Heart right ventricle (tissue), 16 donors: ENCODE results near the gene PHC2. TPM values are rescaled to one million over a fixed set of nuclear protein-coding genes. Genes with fewer than 3 reads are reported as not detected.
A peak's percentile ranks its signal among the peaks of the same experiment; 100 is the strongest.

Experiments used
- ATAC-seq, 8 donors: fragments of 200-7000 bp; cut with Tn5 transposase; one replicate each; pipeline ENCODE4 v1.9.1; 2020; ENCODE audit warnings: mild to moderate bottlenecking in 8 of 8, moderate library complexity in 8 of 8, moderate number of reproducible peaks in 1 of 8
- DNase-seq, 2 donors: peaks; one replicate each; pipeline ENCODE4 v3.0.0-alpha.2; 2020
- H3K27ac ChIP-seq, 10 donors: fragments of 200-600 bp; sonication (generic) in 2 of 10; one replicate each; pipeline versions ENCODE4 v1.5.0 to v1.8.0; 2020 to 2022; ENCODE audit warnings: mild to moderate bottlenecking in 3 of 10
- H3K27me3 ChIP-seq, 7 donors: fragments of 200-600 bp; one replicate each; pipeline ENCODE4 v1.8.0; 2021 to 2022; ENCODE audit warnings: mild to moderate bottlenecking in 2 of 7
- H3K36me3 ChIP-seq, 9 donors: fragments of 200-600 bp; sonication (generic) in 1 of 9; one replicate each; pipeline versions ENCODE4 v1.5.0 to v1.8.0; 2020 to 2022; ENCODE audit warnings: mild to moderate bottlenecking in 2 of 9
- H3K4me1 ChIP-seq, 9 donors: fragments of 200-600 bp; sonication (generic) in 1 of 9; one replicate each; pipeline versions ENCODE4 v1.5.0 to v1.8.0; 2020 to 2022; ENCODE audit warnings: mild to moderate bottlenecking in 4 of 9
- H3K4me3 ChIP-seq, 10 donors: fragments of 200-600 bp; sonication (generic) in 2 of 10; one replicate each; pipeline versions ENCODE4 v1.5.0 to v1.8.0; 2020 to 2022; ENCODE audit warnings: mild to moderate bottlenecking in 7 of 10, moderate library complexity in 2 of 10
- H3K9me3 ChIP-seq, 11 donors: fragments of 200-600 bp in 10 of 11; sonication (generic) in 2 of 11; one replicate each; pipeline versions ENCODE4 v1.5.0 to v1.8.0; 2013 to 2022; ENCODE audit warnings: mild to moderate bottlenecking in 2 of 11, control low read depth in 1 of 11, moderate library complexity in 1 of 11
- WGBS, 2 donors: extraction: QIAGEN DNeasy Blood & Tissue Kit; methylation state at CpG; one replicate each; pipeline ENCODE4 v1.1.7; 2013; ENCODE audit warnings: inconsistent platforms in 1 of 2; 5-methylcytosine and 5-hydroxymethylcytosine counted together
- intact Hi-C, 10 donors: fragments of 100-400 bp; cut with DNase I; formaldehyde crosslinking; loops; one replicate each; pipeline versions ENCODE4 v1.11.1 to v1.14.2; 2022
- long read RNA-seq, 3 donors: library from polyadenylated mRNA; unstranded; transcript quantifications; one replicate each; pipeline ENCODE4 v2.0.0, GENCODE V29; 2020 to 2021
- polyA plus RNA-seq, 2 donors: library from polyadenylated mRNA; stranded (reverse); fragments of 200-250 nt; gene quantifications; one replicate each; pipeline ENCODE4 v1.2.3, GENCODE V29; 2013
- total RNA-seq, 10 donors: library from RNA; stranded (reverse); fragmentation: NEBNext Ultra II Directional in 3 of 10; extraction: Animal tissue kit (Norgen Biotek cat#: 25700) in 3 of 10; gene quantifications; one replicate each; pipeline versions ENCODE4 v1.2.1 to v1.2.4, GENCODE V29; 2021 to 2023
- TF ChIP-seq, protein P1 (sequence below), 9 donors: fragments of 200-600 bp; sonication (generic) in 2 of 9; IDR thresholded peaks; one replicate each; pipeline versions ENCODE4 v1.5.0 to v1.8.0; 2021 to 2022; ENCODE audit warnings: antibody characterized with exemption in 9 of 9, mild to moderate bottlenecking in 5 of 9, moderate library complexity in 1 of 9
- donor health status: Arrhythmogenic right ventricular cardiomyopathy.
- donor health status: ischemic (EF 13 %, LVEDD 7.1; RV severe dilation, severe dysfunction).
- donor health status: healthy with polysubstance abuse.
- donor health status: DM: no; HTN: yes; CAD: no.
- donor health status: DM: no; HTN: no; CAD: no.
- donor health status: ischemic (EF 25% LVEDD 6.9; RV normal size, moderate dysfunction).
- donor health status: ischemic (EF 25% LVEDD 5.7; RV mildly dilated, moderate dysfunction).
- donor health status: healthy.
- donor health status: DM: yes; HTN: yes; CAD: no.
- donor health status: Ischemic cardiomyopathy.
- donor health status: ischemic (EF 35%, LVEDD 5.7; RV mildly dilated, moderate dysfunction).
- donor health status: nonischemic (EF 11% LVEDD 7.7; RV severe dilation, severe dysfunction).
- donor health status: DM: yes; HTN: yes; CAD: no.
- donor health status: PGD.
- donor health status: ischemic (EF 29% LVEDD 5.4; RV normal size, mild dysfunction).
- donor health status: nonischemic (EF 23%, LVEDD 6.1; RV moderate dilation, normal function).

The PHC2 gene, protein sequence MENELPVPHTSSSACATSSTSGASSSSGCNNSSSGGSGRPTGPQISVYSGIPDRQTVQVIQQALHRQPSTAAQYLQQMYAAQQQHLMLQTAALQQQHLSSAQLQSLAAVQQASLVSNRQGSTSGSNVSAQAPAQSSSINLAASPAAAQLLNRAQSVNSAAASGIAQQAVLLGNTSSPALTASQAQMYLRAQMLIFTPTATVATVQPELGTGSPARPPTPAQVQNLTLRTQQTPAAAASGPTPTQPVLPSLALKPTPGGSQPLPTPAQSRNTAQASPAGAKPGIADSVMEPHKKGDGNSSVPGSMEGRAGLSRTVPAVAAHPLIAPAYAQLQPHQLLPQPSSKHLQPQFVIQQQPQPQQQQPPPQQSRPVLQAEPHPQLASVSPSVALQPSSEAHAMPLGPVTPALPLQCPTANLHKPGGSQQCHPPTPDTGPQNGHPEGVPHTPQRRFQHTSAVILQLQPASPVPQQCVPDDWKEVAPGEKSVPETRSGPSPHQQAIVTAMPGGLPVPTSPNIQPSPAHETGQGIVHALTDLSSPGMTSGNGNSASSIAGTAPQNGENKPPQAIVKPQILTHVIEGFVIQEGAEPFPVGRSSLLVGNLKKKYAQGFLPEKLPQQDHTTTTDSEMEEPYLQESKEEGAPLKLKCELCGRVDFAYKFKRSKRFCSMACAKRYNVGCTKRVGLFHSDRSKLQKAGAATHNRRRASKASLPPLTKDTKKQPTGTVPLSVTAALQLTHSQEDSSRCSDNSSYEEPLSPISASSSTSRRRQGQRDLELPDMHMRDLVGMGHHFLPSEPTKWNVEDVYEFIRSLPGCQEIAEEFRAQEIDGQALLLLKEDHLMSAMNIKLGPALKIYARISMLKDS
- total RNA-seq, result 100 to 1,000 TPM in 5 of 10 donors, 10 to 100 TPM in 5; 96.7 to 136 (median 102) TPM
- polyA plus RNA-seq, result 10 to 100 TPM; 81.2 to 95.4 TPM
- long read RNA-seq, donor 1, transcript PHC2-202 (7 exons, 2,550 nt), result major isoform, 28 of 110 reads
- long read RNA-seq, donor 1, partial matches to known transcripts, result 11 of 110 reads
- long read RNA-seq, donor 1, other reads (novel, unspliced or antisense), result 71 of 110 reads
- long read RNA-seq, donor 2, transcript PHC2-202 (7 exons, 2,550 nt), result major isoform, 30 of 111 reads
- long read RNA-seq, donor 2, partial matches to known transcripts, result 10 of 111 reads
- long read RNA-seq, donor 2, other reads (novel, unspliced or antisense), result 71 of 111 reads
- long read RNA-seq, donor 3, partial matches to known transcripts, result 40 of 56 reads
- long read RNA-seq, donor 3, other reads (novel, unspliced or antisense), result 13 of 56 reads

DNA sequence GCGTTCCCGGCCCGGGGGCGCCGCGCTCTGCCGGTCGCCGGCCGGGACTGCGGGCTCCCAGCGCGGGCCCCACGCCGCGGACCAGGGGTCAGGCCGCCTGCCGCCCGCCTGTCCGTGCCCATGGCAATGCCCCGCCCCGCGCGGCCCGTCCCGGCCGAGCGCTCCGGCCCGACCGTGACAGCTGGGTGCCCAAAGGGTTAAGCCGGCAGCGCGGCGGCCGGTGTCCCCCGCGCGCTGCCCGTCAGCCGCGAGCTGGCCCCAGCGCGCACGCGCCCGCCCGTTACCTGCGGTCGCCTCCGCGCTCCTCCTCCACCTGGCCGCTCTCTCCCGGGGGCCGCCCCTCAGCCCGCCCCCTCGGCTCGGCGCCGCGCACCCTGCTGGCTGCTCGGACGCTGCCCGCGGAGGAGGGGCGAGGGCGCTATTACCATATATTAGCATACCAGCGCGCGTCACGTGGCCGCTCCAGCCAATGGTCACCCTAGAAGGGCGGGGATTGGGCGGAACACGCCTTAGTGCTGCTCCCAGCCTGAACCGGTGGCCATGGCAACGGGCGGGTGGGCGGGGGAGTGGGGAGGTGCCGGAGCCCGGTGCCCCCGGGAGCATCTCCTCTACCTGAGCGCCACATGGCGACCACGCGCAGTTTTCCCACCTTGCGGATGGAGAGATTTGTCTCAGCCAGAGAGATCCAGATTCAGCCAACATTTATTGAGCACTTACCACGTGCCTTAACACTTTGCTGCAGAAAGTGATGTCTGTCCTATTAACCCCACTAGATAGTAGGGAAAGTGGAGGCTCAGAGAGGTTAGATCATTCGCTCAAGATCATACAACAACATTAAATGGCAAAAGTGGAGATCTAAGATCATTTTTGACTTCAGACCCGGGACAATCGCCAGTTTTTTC lies at the start of gene PHC2:
Gene PHC2 (minus strand): TSS at position 404 of the 902 bp plus-strand sequence. CDS start 55,556 bp downstream, outside the sequence.
- peak within 1 kb of the TSS; percentile 69 to 95 (median 76) for H3K4me3 ChIP-seq
- H3K36me3 ChIP-seq, result no peaks in the 10 kb centered on the region
- intact Hi-C loops, result loop anchor here in 4 of 10 donors (1.0 to 10.0 kb wide), 4 partner anchors 46 to 336 kb away; no protein-coding TSS in a partner anchor
- peak within 1 kb of the TSS; percentile 62 to 89 (median 86) for H3K27ac ChIP-seq
- TF ChIP-seq, protein P1, sequence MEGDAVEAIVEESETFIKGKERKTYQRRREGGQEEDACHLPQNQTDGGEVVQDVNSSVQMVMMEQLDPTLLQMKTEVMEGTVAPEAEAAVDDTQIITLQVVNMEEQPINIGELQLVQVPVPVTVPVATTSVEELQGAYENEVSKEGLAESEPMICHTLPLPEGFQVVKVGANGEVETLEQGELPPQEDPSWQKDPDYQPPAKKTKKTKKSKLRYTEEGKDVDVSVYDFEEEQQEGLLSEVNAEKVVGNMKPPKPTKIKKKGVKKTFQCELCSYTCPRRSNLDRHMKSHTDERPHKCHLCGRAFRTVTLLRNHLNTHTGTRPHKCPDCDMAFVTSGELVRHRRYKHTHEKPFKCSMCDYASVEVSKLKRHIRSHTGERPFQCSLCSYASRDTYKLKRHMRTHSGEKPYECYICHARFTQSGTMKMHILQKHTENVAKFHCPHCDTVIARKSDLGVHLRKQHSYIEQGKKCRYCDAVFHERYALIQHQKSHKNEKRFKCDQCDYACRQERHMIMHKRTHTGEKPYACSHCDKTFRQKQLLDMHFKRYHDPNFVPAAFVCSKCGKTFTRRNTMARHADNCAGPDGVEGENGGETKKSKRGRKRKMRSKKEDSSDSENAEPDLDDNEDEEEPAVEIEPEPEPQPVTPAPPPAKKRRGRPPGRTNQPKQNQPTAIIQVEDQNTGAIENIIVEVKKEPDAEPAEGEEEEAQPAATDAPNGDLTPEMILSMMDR (IDR thresholded peaks at IDR 0.05), result peak in 8 of 9 donors; percentile 32 to 66 (median 42)
- DNase-seq (peak; percentile 97 to 98), ATAC-seq (peak; percentile 96 to 98 (median 97))
- no peaks in the 10 kb centered on the region for H3K9me3 ChIP-seq
- H3K4me1 ChIP-seq, result peaks cover 0 to 79% (median 50%) of the 10 kb centered on the region in 9 donors
- no peaks in the 10 kb centered on the region for H3K27me3 ChIP-seq
- WGBS, 2 donors, result 2% methylated on average over 71 to 91 of the region's 91 CpGs

DNA sequence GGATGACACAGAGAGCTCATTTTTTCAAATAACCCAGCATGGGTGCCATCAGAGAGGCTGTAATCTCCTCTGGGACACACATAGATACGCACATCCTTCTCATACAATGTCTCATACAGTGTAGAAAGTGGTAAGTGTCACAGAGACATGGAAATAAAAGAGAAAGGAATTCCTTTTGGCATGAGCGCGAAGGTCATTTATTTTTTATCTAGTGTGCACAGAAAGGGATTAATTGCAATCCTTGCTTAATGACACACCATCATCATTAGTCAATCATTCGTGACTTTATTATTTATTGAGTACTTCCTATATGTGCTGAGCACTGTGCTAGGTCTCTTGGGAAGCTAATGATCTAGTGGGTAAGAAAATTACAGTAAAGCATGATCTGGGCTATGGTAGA lies 46.6 kb upstream of the PHC2 start:
- Histone ChIP-seq H3K9me3 (no peaks in the 10 kb centered on the region), H3K27me3 (no peaks in the 10 kb centered on the region), H3K36me3 (peaks cover 0 to 39% (median 24%) of the 10 kb centered on the region in 9 donors), H3K4me3 (no peak overlapping the region), H3K27ac (no peak overlapping the region), H3K4me1 (peaks cover 3 to 46% (median 20%) of the 10 kb centered on the region in 9 donors)
- intact Hi-C loops, result loop anchor here in 5 of 10 donors (10.0 kb wide), 3 partner anchors 97 to 353 kb away; no protein-coding TSS in a partner anchor
- TF ChIP-seq, protein P1 (IDR thresholded peaks at IDR 0.05), result no peak
- WGBS, 2 donors, result 74 to 81% methylated on average over 4 of the region's 4 CpGs
- DNase-seq, result no peak
- no peak for ATAC-seq

DNA sequence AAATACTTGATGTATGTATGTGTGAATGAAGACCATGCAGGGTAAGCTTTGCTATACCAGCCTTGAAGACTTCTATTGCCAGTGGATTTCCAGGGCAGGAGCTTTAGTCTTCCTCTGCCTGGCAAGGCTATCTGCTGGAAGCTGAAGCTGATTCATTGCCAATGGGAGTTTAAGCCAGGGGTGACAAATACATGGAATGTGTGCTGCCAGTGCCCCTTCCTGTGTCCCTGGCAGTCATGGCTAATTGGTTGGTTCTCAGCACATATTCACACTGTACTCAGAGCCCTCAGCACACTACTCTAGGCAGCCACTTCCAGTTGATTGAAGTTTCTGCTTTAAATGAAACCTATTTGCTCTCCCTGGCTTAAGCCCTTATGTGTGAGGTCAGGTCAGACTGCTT lies 43.0 kb upstream of the PHC2 start:
- intact Hi-C loops, result loop anchor here in 9 of 10 donors (2.0 to 10.0 kb wide), 12 partner anchors 101 to 349 kb away; no protein-coding TSS in a partner anchor
- peaks cover 3 to 68% (median 41%) of the 10 kb centered on the region in 9 donors for H3K4me1 ChIP-seq
- DNase-seq (peak in 1 of 2 donors; percentile 58), ATAC-seq (peak in 7 of 8 donors; percentile 10 to 68 (median 38))
- TF ChIP-seq, protein P1 (IDR thresholded peaks at IDR 0.05), result no peak
- H3K4me3 ChIP-seq, result no peak overlapping the region
- H3K9me3 ChIP-seq, result no peaks in the 10 kb centered on the region
- H3K27me3 ChIP-seq, result no peaks in the 10 kb centered on the region
- peaks cover 0 to 6% (median 0%) of the 10 kb centered on the region in 9 donors for H3K36me3 ChIP-seq
- H3K27ac ChIP-seq, result peak overlapping the region; percentile 30 to 92 (median 84)
